Keratinocyte (primary cell): ENCODE data around the gene SDK2. TPM values are rescaled to one million over a fixed set of nuclear protein-coding genes. Genes with fewer than 3 reads are reported as not detected.

Experiments
- DNase-seq: peaks from one replicate; pipeline ENCODE4 v3.0.0-alpha.2; 2011; ENCODE audit warnings: low read depth, missing footprints, low spot score
- FAIRE-seq: peaks from 2 replicates; lab custom pipeline; 2011; peaks lifted over from hg19 to GRCh38; lab: Jason Lieb, UNC
- H2AFZ ChIP-seq: 2 replicates; pipeline ENCODE4 v1.6.0; 2012; ENCODE audit warnings: low read length, control low read depth, inconsistent platforms; ENCODE audit not compliant: control insufficient read depth
- H3K27ac ChIP-seq: 2 replicates; pipeline ENCODE4 v1.5.1; 2011; ENCODE audit warnings: low read length; ENCODE audit not compliant: control insufficient read depth, insufficient read depth
- H3K27me3 ChIP-seq: 3 replicates; pipeline ENCODE4 v1.6.0; 2011; ENCODE audit warnings: low read length; ENCODE audit not compliant: control insufficient read depth, insufficient read depth; ENCODE audit errors: extremely low read depth
- H3K36me3 ChIP-seq, 2 experiments: 2 replicates in 1 of 2; 3 replicates in 1 of 2; pipeline ENCODE4 v1.5.1; 2011; ENCODE audit warnings: low read length in 2 of 2, mild to moderate bottlenecking in 1 of 2; ENCODE audit not compliant: control insufficient read depth in 2 of 2, insufficient read depth in 2 of 2; ENCODE audit errors: extremely low read depth in 1 of 2
- H3K4me1 ChIP-seq: 3 replicates; pipeline ENCODE4 v1.5.1; 2011; ENCODE audit warnings: low read length; ENCODE audit not compliant: control insufficient read depth, insufficient read depth; ENCODE audit errors: extremely low read depth
- H3K4me2 ChIP-seq: 3 replicates; pipeline ENCODE4 v1.6.0; 2011; ENCODE audit warnings: low read depth, low read length; ENCODE audit not compliant: control insufficient read depth, insufficient read depth; ENCODE audit errors: extremely low read depth
- H3K4me3 ChIP-seq, 3 experiments: fragments of 200-600 bp in 1 of 3; sonication (generic) in 1 of 3; 2 replicates in 2 of 3; 3 replicates in 1 of 3; pipeline ENCODE4 v1.5.1; 2011 to 2016; ENCODE audit warnings: low read length in 3 of 3, mild to moderate bottlenecking in 3 of 3, control low read depth in 2 of 3, inconsistent platforms in 1 of 3, low read depth in 1 of 3, mixed read lengths in 1 of 3, mixed run types in 1 of 3, moderate library complexity in 1 of 3; ENCODE audit not compliant: control insufficient read depth in 2 of 3, insufficient read depth in 2 of 3; ENCODE audit errors: extremely low read depth in 1 of 3
- H3K79me2 ChIP-seq: 2 replicates; pipeline ENCODE4 v1.6.0; 2012; ENCODE audit warnings: low read length; ENCODE audit not compliant: control insufficient read depth, insufficient read depth
- H3K9ac ChIP-seq: 3 replicates; pipeline ENCODE4 v1.6.0; 2011; ENCODE audit warnings: low read length; ENCODE audit not compliant: control insufficient read depth, insufficient read depth; ENCODE audit errors: extremely low read depth
- H3K9me1 ChIP-seq: 3 replicates; pipeline ENCODE4 v1.6.0; 2011; ENCODE audit warnings: low read length; ENCODE audit not compliant: control insufficient read depth, insufficient read depth; ENCODE audit errors: extremely low read depth
- H3K9me3 ChIP-seq: 2 replicates; pipeline ENCODE4 v1.5.1; 2012; ENCODE audit warnings: low read depth, low read length; ENCODE audit not compliant: control insufficient read depth
- H4K20me1 ChIP-seq: 3 replicates; pipeline ENCODE4 v1.6.0; 2011; ENCODE audit warnings: low read length; ENCODE audit not compliant: control insufficient read depth, insufficient read depth; ENCODE audit errors: extremely low read depth
- EZH2 ChIP-seq: IDR thresholded peaks from one replicate; pipeline ENCODE4 v1.6.1; 2012; ENCODE audit warnings: inconsistent platforms, mild to moderate bottlenecking, low read length, moderate library complexity
- dilution Hi-C: fragments of 300-500 bp; cut with MboI; formaldehyde crosslinking; loops from one replicate; pipeline ENCODE4 v1.7.0; 2020; ENCODE audit warnings: low sequenced_read_pairs; ENCODE audit not compliant: extremely low pct_ligation_motif_present
- polyA plus RNA-seq, 5 experiments: library from polyadenylated mRNA; depleted of rRNA in 3 of 5; stranded (reverse) in 3 of 5; stranded (forward) in 1 of 5; unstranded in 1 of 5; fragments of >200 nt; gene quantifications; 1 replicate in 1 of 5; 2 replicates in 3 of 5; 3 replicates in 1 of 5; pipeline versions ENCODE4 v1.2.1 to v1.2.3, GENCODE V29; 2011 to 2012; ENCODE audit warnings: missing spikeins in 2 of 5, low read depth in 1 of 5, low replicate concordance in 1 of 5
- TF ChIP-seq, protein P1 (sequence below), 3 experiments: IDR thresholded peaks in 1 of 3; conservative IDR thresholded peaks in 1 of 3; optimal IDR thresholded peaks in 1 of 3; 2 replicates in 2 of 3; 3 replicates in 1 of 3; pipeline versions ENCODE3 to v1.5.1; 2011; ENCODE audit warnings: low read length in 3 of 3, mild to moderate bottlenecking in 3 of 3, moderate library complexity in 2 of 3, control low read depth in 1 of 3, inconsistent platforms in 1 of 3; ENCODE audit not compliant: insufficient read depth in 2 of 3; ENCODE audit errors: extremely low read depth in 1 of 3

The SDK2 gene
- polyA plus RNA-seq, 1 donor (not counting 4 experiments of a cell fraction or from before 2014, with no cell fraction given): 1.8 TPM

DNA sequence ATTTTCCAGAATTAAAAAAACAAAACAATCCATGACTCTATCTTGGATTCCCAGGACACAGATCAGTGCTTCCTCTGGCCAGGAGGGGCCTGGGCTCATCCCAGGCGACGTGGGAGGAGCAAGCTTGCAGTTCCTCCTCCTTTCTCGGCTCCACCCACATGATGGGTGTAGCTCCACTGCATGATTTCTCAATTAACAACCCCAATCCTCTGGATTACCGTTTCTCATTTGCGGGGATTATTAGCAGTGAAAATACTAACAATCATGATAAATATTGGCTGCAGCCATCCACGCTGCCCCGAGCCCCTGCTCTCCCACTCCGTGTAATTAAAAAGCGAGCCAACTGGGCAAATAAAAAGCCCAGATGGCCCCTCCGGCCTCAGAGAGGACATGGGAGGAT lies 46.4 kb upstream of the SDK2 start:
- FAIRE-seq (no peak), DNase-seq (no peak)
- H3K9ac ChIP-seq: no peak overlapping the region
- no peak overlapping the region for H3K4me3 ChIP-seq
- no peaks in the 10 kb centered on the region for H3K4me1 ChIP-seq
- no peaks in the 10 kb centered on the region for H3K9me1 ChIP-seq
- no peak overlapping the region for H3K4me2 ChIP-seq
- H3K27ac ChIP-seq: no peak overlapping the region
- TF ChIP-seq, protein P1, sequence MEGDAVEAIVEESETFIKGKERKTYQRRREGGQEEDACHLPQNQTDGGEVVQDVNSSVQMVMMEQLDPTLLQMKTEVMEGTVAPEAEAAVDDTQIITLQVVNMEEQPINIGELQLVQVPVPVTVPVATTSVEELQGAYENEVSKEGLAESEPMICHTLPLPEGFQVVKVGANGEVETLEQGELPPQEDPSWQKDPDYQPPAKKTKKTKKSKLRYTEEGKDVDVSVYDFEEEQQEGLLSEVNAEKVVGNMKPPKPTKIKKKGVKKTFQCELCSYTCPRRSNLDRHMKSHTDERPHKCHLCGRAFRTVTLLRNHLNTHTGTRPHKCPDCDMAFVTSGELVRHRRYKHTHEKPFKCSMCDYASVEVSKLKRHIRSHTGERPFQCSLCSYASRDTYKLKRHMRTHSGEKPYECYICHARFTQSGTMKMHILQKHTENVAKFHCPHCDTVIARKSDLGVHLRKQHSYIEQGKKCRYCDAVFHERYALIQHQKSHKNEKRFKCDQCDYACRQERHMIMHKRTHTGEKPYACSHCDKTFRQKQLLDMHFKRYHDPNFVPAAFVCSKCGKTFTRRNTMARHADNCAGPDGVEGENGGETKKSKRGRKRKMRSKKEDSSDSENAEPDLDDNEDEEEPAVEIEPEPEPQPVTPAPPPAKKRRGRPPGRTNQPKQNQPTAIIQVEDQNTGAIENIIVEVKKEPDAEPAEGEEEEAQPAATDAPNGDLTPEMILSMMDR (optimal IDR thresholded peaks at IDR 0.05 in 1 of 3, IDR thresholded peaks at IDR 0.05 in 1 of 3, conservative IDR thresholded peaks at IDR 0.05 in 1 of 3; ENCODE audit: extremely low read depth in 1 of 3, insufficient read depth in 2 of 3, low read length in 3 of 3): no peak
- no peak for TF ChIP-seq EZH2
- no peaks in the 10 kb centered on the region for H3K9me3 ChIP-seq
- H3K79me2 ChIP-seq: no peaks in the 10 kb centered on the region
- H4K20me1 ChIP-seq: no peaks in the 10 kb centered on the region
- H3K27me3 ChIP-seq: peaks cover 7% of the 10 kb centered on the region
- H2AFZ ChIP-seq: no peak overlapping the region
- no peaks in the 10 kb centered on the region for H3K36me3 ChIP-seq
- dilution Hi-C loops: no loop called here

DNA sequence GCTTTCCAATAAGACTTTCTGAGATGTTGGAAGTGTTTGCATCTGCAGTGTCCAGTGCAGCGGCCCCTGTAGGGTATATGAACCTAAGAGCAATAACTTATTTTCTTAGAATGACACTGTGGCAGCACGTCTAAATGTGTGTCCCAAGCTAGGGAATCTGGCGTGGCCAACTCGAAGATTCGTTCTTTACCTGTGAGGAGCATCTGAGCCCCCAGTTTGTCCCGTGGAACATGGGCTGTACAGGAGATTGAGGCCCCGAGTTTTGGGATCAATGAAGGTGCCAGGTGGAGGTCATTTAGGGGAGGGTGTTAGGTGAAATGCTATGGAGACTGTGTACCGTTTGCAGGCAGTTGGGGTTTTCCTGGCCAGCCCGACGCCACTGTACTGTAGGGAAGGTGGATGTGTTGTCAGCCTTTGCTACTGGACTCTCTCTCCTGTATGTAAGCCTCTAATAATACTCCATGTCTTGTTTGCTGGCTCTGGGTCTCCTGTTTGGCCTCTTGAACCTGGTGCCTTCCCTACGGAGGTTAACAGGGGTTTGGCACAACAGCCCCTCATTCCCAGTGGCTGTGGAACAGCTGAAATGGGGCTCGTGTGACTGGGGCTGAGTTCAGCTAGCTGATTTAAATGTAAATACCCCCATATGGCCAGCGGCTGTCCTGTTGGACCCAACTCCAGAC lies 45.5 kb upstream of the SDK2 start:
- Histone ChIP-seq H3K9me3 (no peaks in the 10 kb centered on the region), H3K27me3 (peaks cover 11% of the 10 kb centered on the region), H3K4me2 (no peak overlapping the region), H3K79me2 (no peaks in the 10 kb centered on the region), H3K9me1 (no peaks in the 10 kb centered on the region), H3K27ac (no peak overlapping the region), H3K4me1 (no peaks in the 10 kb centered on the region), H2AFZ (no peak overlapping the region), H4K20me1 (no peaks in the 10 kb centered on the region), H3K9ac (no peak overlapping the region), H3K4me3 (no peak overlapping the region), H3K36me3 (no peaks in the 10 kb centered on the region)
- FAIRE-seq (no peak), DNase-seq (no peak)
- TF ChIP-seq, protein P1 (optimal IDR thresholded peaks at IDR 0.05 in 1 of 3, IDR thresholded peaks at IDR 0.05 in 1 of 3, conservative IDR thresholded peaks at IDR 0.05 in 1 of 3; ENCODE audit: extremely low read depth in 1 of 3, insufficient read depth in 2 of 3, low read length in 3 of 3): no peak
- TF ChIP-seq EZH2: no peak
- dilution Hi-C loops: no loop called here
